HG03378 (cell line): ENCODE results near the gene ESRRA.

Source experiments
- ATAC-seq: cut with Tn5 transposase; IDR thresholded peaks from one replicate; pipeline ENCODE4 v1.9.1; 2021; ENCODE audit warnings: mild to moderate bottlenecking, moderate library complexity; ENCODE audit not compliant: unreplicated experiment

The ESRRA gene

GRCh38 chr11:64305075-64305690, at the start of gene ESRRA:
TSS of gene ESRRA (plus strand) at chr11:64305524. CDS start at chr11:64307180, 1,656 bp downstream.
- peak; percentile 75 for ATAC-seq

GRCh38 chr11:64256300-64256699, 49.0 kb upstream of the ESRRA start:
- ATAC-seq: no peak

- no peak for ATAC-seq
These were observed 47.0 kb upstream of the ESRRA start for GRCh38 chr11:64258356-64258755.

GRCh38 chr11:64258946-64259532, 46.3 kb upstream of the ESRRA start:
- no peak for ATAC-seq

GRCh38 chr11:64259533-64260067, 45.7 kb upstream of the ESRRA start:
- ATAC-seq: no peak

GRCh38 chr11:64260147-64260708, 45.1 kb upstream of the ESRRA start:
- ATAC-seq: no peak

- no peak for ATAC-seq
These were observed 43.7 kb upstream of the ESRRA start for GRCh38 chr11:64261556-64262080.

GRCh38 chr11:64262271-64263002, 42.9 kb upstream of the ESRRA start:
- ATAC-seq: no peak

- ATAC-seq: no peak
These were observed 42.0 kb upstream of the ESRRA start for GRCh38 chr11:64263021-64263946.

- no peak for ATAC-seq
These were observed 41.4 kb upstream of the ESRRA start for GRCh38 chr11:64263947-64264317.

GRCh38 chr11:64264371-64264852, 40.9 kb upstream of the ESRRA start:
- no peak for ATAC-seq

GRCh38 chr11:64265176-64266160, 39.9 kb upstream of the ESRRA start:
- no peak for ATAC-seq

GRCh38 chr11:64266339-64266738, 39.0 kb upstream of the ESRRA start:
- no peak for ATAC-seq

- no peak for ATAC-seq
These were observed 37.9 kb upstream of the ESRRA start for GRCh38 chr11:64267207-64267945.

GRCh38 chr11:64268025-64268892, 37.1 kb upstream of the ESRRA start:
- no peak for ATAC-seq

GRCh38 chr11:64268893-64269539, 36.3 kb upstream of the ESRRA start:
- ATAC-seq: peak; percentile 10
